HG03565 (cell line): ENCODE results near the gene HOXA3.

Source experiments
- ATAC-seq: cut with Tn5 transposase; IDR thresholded peaks from one replicate; pipeline ENCODE4 v1.9.1; 2021; ENCODE audit warnings: mild to moderate bottlenecking, moderate library complexity; ENCODE audit not compliant: unreplicated experiment

Gene HOXA3

DNA sequence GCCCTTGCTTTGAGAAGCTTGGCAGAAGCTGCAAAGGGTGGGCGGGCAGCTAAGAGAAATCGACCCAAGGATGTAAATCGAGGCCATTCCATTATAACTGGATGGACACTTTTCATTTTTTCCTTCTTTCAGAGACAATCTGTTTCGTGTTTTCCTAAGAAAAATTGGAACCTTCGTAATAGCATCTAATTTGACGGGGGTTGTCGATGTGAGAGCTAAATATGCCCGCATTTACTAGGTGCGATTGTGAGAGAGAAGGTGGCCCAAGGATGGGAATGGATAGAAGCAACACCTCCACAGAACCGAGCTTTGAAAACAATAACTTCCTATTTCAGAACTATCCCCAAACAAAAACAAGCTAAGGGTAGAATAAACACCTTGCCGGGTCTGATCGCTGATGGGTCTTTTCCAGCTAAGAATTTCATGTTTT is 21.0 kb downstream of the HOXA3 start:
- no peak for ATAC-seq

DNA sequence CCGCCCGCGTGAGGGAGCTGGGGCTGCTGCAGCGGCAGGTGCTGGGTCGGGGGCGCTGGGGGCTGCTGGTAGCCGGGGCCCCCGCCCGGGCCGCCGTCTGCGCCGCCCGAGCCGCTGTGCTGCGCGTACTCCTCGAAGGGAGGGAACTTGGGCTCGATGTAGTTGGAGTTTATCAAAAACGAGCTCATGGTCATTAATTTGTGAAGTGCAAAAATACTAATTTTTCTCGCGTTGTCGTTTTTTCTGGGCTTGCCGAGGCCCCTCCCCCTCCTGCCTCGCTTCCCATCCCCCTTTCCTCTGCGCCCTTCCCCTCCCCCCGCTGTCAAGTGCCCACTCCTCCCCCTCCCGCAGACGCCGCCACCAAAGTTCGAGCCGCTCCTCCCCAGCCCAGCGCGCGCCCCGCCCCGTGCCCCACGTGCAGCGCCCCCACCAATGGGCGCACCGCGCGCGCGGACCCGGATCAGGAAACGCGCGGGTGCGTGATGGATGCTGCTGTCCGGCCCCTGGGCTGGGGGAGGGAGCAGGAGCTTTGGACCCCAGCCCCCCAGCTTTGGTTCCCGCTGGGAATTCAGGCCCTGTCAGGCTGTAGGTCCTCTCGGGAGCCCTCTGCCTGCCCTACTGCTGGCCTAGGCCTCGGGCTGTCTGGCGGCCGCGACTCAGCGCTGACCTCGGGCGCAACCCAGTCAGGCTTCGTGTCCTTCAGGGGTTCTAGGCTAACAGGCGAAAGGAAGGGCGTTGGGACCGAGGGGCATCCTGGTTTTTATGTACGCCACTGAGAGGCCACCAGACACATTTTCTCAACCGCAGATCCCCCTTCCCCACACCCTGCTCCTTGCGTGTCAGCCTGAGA is 21.6 kb downstream of the HOXA3 start, which contains the start of gene HOXA4:
Gene HOXA4, minus strand, starts transcription at position 218 of the 850 bp plus-strand sequence. Its CDS starts 24 bp downstream, at position 194.
- ATAC-seq, result no peak

DNA sequence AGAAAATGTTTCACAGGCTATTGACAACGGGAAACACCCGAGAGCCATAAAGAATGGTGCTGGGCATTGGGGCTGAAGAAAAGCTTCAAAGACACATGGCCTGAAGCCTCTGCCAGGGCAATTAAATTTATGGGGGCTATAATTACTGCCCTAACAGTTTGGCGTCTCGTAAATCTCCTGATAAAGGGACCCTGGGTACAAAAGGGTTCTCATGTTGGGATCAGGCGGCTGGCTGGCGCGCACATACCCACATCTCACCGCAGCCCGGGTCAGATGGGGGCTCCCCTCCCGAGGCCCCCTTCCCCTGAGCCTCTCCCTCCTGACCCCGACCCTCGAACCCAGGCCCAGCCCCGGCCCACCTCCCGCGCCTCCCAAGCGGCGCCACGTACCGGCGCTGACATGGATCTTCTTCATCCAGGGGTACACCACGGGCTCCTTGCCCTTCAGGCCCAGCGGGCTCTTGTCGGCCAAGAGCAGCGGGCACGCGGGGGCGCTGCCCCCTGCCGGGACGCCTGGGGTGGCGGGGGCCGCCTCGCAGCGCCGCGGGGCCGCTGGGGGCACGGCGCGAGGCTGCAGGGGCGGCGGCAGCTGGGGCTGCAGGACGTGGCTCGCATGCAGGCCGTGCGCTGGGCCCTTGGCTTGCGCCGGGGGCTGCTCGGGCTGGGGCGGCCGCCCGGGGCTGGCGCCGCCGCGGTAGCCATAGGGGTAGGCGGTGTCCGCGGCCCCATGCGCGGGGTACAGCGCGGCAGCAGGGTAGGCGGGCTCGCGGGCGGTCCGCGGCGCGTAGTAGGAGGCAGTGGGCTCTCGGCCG is 22.4 kb downstream of the HOXA3 start:
- no peak for ATAC-seq

DNA sequence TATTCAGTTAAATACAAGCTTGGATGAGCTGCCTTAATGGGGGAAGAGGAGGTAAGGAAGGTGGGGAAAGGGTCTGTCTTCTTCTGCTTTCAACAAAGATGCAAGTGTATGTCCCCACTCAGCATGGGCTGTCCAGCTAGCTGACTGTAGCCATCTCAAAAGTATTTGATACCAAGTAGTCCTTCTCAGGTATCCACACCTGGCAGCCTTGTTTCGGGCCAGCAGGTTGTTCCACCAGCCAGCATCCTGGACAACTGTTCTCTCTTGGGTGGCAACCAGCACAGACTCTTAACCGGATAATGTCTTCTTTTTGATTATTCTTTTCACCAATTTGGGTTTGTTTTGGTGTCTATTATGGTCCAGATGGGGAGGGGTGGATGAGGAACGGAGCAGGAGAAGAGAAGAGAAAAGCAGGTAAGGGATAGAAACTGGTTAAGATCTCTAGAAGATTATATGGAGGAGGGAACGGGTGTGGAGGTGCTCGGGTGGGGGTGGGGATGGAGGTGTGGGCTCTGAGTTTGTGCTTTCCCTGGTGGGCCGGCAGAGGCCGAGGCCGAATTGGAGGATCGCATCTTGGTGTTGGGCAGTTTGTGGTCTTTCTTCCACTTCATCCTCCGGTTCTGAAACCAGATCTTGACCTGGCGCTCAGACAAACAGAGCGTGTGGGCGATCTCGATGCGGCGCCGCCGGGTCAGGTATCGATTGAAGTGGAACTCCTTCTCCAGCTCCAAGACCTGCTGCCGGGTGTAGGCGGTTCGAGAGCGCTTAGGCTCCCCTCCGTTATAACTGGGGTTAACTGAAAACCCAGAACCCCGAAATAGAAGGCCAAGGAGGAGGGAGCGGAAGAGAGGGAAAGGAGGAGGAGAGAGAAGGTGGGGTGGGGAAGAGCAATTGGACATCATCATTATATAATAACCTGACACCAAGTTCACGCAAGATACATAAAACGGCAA is 23.3 kb downstream of the HOXA3 start:
- no peak for ATAC-seq

DNA sequence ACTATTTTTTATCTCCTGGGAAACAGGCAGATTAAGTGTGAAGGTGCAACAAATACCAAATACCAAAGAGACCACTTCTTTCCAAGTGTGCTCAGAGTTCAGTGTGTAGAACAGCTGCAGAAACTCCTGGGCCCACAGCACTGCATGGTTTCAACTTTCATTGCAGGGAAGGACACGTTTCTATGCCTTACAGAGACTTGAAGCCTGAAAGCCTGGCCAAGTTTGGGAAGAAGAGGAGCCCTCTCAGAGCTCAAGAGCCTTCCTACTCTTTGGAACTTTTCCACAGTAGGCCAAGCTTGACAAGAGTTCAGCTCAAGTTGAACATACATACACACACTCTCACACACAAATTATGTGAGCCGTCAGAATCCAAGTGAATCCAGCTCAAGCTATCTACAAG is 24.3 kb downstream of the HOXA3 start:
- no peak for ATAC-seq

DNA sequence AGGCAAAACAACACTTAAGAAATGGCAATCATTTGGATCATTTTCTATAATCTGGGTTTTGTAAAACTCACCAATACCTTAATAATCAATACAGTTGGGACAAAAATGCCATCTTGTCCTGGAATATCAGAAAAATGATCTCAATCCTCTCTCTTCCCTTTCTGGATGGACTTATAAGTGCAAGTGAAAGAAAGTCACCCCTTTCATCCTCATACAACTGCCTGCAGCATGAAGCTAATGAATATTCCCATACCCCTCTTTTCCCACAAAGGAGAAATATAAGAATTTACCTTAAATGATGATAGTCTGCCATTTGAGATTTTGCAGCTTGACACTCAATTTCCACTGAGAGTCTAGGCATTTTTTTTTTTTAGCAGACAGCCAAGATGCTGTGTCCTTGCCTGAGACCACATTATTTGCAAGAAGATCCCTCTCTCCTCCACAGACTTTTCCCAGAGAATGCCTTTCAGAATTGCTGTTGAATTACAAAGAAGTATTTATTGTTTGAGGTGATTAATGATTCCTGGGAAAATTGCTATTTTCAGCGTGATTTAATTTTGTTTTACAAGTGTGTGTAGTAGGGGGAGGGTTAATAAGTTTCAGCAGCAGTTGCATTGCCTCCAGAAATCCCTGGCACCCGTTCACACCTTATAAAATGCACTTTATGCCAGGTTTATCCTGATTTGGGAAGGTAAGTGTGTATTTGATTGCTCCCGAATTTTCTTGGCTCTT is 25.6 kb downstream of the HOXA3 start:
- no peak for ATAC-seq

DNA sequence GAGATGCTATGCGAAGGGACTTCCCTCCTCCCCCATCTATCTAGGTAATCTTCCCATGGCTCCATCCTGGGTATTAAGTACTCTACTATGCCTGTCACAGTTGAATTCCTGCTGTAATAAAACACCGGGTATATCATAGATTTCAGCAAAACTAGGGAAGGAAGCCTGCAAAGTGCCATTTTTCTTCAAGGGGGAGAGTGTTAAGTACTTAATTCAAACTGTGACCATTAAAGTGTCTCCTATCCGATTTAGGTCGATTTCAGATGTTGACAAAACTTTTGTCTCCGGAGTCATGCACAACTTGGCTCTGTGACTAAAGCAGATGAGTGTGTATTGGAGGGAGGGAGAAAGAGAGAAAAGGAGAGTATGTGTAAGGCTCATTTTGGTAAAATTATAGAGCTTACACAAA is 26.4 kb downstream of the HOXA3 start:
- no peak for ATAC-seq

DNA sequence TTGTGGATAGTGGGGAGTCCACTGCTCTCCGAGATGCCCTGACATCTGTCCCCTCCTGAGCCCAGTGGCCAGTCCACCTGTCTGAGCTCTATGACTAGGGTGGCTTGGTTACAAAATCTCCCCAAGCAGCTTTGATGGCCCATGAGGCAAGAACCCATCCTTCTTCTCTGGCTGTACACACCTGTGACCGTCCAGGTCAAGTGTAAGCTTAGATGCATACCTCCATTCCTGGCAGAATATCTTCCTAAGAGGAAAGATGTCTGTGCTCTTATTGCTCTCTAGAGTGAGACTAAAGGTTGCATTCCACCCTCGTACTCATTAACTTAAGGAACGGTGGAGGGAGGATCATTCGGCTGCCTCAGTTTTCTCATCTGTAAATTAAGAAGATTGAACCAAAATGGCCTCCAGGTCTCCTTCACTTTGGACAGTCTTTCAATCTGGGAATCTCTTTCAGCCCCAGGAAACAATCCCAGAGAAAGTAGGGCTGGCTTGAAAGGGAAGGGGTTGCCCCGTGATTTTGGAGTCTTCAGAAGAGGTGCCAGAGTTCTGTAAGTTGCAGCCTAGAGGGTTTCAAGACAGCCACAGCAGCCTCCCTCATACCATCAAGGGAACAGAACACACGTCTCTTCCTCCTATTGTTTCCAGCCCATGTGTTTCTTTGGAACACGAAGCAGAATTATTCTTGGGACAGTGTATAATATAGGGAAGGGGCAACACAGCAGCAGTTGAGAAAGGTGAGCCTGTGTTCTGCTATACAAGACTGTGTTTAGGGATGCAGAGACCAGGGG is 27.3 kb downstream of the HOXA3 start:
- ATAC-seq, result no peak

DNA sequence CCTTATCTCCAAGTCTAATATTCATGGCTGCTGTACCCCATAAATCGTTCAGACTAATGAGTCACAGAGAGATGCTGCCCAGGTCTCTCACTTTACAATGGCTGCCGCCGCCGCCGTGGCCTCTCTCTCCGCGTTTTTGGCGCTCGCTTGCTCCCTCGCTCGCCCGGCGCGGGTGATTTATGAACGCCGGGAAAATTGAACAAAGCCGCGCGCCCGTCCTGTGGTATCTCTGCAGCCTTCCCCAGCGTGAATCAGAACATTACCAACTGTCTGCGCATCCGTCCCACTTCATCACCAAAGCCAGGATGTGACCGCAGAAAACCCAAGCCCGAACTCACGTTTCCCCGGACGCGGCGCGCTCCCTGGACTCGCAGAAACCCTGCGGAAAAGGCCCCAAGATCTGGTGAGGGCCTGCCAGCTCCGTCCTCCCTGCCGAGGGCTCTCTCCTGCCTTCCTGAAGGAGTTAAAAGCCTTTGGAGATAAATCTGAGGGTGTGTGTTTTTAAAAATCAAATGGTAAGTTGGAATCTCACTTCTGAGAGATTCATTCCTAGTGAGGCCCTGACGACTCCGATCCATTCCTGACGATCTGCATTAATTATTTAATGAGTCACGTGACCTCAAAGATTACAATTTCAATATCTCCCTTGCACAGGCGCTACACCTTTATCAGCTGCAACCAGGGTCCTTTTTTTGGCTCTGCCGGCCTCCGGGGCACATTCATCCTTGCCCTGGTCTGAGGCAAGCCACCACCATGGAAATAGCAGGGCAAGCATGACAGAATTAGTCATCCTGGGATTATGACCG is 28.1 kb downstream of the HOXA3 start:
- no peak for ATAC-seq

DNA sequence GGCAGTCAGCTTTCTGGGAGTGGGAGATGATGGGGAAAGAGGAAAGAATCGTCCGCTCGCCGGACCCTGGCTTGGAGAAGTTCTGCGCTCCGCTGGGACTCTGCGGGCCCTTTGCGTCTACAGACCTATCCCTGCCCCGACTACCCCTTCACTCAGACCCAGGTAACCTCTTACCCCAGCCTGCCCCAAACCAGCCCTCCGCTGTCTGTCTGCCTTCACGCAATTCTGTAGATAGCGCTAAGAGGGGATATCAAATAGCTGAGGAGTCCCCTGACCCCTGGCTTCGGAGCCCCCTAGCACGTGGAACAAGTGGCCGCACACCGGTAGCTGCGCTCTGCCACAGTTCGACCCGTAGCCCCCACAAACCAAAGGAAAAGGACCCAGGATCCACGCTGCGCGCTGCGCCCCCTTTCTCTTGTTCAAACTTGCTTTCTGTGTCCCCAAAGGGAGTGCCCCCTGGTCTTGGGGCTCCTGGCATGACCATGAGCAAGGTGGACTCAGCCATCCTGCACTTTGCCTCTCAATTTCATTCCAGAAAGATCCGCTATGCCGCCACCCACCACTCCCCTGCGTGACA is 28.8 kb downstream of the HOXA3 start:
- ATAC-seq, result no peak

DNA sequence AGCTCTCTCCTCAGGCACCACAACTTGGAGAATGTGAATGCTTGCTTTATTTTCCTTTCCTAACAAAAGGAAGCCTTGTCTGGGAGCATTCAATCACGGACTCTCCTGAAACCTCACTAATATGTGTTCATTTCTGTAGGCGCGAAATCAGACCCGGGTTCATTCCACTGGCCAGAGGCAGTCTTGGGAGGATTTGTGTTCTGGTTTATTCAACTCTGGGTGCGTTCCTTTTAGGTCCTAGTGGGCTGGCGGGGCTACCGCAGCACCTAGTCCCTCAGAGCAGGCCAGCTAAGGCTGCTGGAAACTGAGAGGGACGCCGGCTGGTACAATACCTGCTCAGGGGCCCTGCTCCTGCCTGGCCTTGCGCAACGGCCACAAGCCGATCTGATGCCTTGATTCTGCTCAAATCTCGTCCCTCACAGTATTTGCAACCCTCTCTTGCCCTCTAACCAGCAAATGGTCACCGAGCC is 29.3 kb downstream of the HOXA3 start:
- no peak for ATAC-seq

DNA sequence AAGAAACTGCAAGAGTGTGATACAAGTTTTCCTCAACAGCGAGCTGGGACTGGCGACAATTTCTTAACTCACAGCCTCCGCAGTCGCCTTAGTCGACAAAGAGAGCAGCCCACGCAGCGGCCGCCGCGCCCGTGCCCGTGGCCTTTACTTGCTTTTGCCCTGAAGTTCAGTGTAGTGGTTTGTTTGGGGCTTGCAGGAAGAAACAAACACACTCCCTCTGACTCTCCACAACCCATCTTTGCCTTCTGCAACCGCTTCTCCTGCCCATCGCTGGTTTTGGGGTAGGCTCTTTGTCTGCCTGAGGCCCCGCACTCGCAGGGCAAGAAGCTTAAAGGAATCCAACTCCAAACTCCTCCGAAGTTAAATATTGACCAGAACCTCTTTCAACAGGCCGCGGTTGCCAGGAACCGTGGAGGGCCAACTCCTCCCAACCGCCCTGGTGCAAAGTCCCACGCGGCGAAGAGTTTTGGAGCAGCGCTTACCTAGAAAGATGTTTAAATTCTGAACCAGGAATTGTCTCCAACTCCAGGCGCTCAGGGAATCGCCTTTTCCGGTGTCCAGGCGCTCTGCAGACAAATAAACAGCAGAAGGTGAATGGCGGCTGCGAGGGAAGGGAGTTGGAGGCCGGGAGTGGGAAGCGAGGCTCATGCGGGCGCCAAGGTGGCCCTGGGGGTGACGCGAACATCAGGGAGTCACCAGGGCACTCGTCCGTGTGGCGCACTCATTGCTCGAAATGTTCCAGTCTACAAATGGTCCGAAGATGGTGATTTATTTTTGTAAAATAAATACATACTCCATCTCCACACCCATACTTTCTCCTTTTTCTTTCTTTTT is 30.1 kb downstream of the HOXA3 start:
- no peak for ATAC-seq

DNA sequence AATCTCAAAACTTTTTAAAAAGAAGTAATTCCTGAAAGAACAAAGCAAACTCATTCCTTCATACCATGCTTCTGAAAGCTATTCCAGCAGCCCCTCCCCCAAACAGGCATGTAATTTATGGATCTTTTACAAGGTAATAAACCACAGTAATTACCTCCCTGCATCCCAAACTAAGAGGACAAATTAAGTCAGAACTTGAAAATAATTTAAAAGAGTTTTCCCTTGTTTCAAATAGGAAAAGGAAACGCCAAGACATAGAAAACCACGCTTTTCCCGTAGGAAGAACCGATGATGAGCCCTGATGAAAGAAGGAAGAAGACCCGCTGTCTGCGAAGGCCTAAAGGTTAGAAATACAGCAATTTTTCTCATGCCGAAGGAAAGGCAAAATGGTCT is 30.7 kb downstream of the HOXA3 start:
- no peak for ATAC-seq

DNA sequence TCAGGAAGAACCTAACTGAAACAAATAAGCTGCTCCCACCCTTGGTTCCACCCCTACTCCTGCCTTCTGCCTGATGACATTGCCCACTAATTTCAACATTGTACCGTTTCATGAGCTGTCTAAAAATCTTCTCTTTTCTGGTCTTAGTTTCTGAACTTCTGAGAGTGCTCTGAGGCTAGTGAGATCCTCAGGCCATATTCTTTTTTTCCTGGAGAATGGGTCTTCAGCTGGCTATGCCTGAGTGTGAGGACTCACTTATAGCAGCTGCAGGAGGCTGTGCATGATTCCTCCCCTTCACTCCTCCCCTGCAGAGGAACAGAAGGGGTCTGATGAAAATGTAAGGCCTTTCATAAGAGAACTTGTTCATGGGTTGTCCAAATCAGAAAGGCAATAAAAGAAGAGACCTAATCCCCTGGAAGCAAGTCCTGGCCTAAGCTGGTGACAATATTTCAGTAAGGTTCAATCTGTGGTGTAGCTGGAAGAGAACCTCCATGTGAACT is 32.9 kb downstream of the HOXA3 start:
- ATAC-seq, result no peak

DNA sequence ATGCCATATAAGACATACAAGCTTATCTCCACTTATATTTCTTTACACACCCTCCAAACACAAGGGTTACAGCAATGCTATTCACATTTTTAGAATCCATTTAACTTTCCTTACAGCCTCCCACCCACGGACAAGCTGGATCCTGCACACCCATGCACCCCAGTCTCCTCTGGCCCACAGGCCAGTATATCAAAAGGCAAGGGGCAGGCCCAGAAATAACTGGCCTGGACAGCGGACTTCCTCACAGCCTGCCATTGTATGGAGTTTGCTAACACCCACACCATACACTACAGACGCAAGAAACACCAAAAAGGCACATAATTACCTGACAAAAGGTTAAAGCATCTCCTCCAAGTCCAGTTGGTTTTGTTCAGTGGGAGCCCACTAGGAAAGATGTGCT is 33.8 kb downstream of the HOXA3 start:
- no peak for ATAC-seq

DNA sequence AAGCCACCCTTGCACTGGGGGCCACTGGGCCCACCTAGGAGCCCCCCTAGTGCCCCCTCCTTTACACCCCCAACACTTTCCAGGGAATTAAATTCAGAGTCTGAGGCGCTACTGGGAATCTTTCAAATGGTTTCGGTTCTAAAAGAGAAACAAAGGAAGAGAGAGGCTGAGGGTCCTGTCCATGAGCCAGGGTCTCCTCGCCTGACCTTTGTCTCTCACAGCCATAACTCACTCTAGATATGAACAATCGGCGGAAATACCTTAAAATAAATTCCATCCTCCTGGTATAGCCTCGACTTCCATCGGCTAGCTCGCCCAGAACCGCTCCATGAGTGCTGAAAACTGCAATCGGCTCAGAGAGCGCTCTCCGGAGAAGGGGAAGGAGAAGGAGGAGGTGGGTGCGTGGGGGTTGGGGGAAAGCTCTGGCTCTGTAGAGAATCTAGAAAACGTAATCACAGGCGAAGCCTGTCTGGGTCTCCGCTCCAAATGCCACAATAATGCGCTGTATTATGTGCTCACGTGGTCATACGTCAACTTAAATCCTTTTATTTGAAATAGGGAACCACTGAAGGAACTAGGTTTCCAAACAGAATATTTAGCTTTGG is 34.4 kb downstream of the HOXA3 start:
- no peak for ATAC-seq
